Activated B cell treated with CpG ODN at 0.5 μM for 24 hours (primary cell): ENCODE measurements around the gene PTTG1IP. TPM values are rescaled to one million over a fixed set of nuclear protein-coding genes. Genes with fewer than 3 reads are reported as not detected.

Experiments
- ATAC-seq: fragments of 200-7000 bp; cut with Tn5 transposase; one replicate; pipeline ENCODE4 v1.10.0; 2021; ENCODE audit warnings: low read depth, mild to moderate bottlenecking, moderate library complexity
- CTCF ChIA-PET: fragments of 350-600 bp; sonication (Branson Sonifier 250); formaldehyde crosslinking; loops from one replicate; lab custom pipeline; 2021; ENCODE audit warnings: antibody characterized with exemption; lab: Charles Lee
- POLR2A ChIA-PET: fragments of 350-600 bp; sonication (Branson Sonifier 250); formaldehyde crosslinking; loops from one replicate; lab custom pipeline; 2021; ENCODE audit warnings: antibody characterized with exemption; lab: Charles Lee
- DNase-seq: peaks from one replicate; pipeline ENCODE4 v3.0.0; 2022
- H3K27ac Mint-ChIP-seq: one replicate; pipeline ENCODE4 v1.8.0; 2020; ENCODE audit warnings: mixed read lengths
- H3K27me3 Mint-ChIP-seq: one replicate; pipeline ENCODE4 v1.8.0; 2021; ENCODE audit warnings: mixed read lengths
- H3K36me3 Mint-ChIP-seq: one replicate; pipeline ENCODE4 v1.8.0; 2021; ENCODE audit warnings: low read depth, mixed read lengths
- H3K4me1 Mint-ChIP-seq: one replicate; pipeline ENCODE4 v1.8.0; 2021; ENCODE audit warnings: mixed read lengths
- H3K4me3 Mint-ChIP-seq: one replicate; pipeline ENCODE4 v1.8.0; 2020; ENCODE audit warnings: mild to moderate bottlenecking, mixed read lengths
- H3K9me3 Mint-ChIP-seq: one replicate; pipeline ENCODE4 v1.8.0; 2020; ENCODE audit warnings: mixed read lengths
- intact Hi-C: fragments of 100-400 bp; cut with micrococcal nuclease; formaldehyde crosslinking; loops from one replicate; pipeline ENCODE4 v1.15.1; 2024
- total RNA-seq: library from RNA; stranded (reverse); gene quantifications from 2 replicates; pipeline ENCODE4 v1.2.3, GENCODE V29; 2022
- TF ChIP-seq, protein P1 (sequence below): fragments of 200-600 bp; IDR thresholded peaks from one replicate; pipeline ENCODE4 v1.8.0; 2022; ENCODE audit warnings: antibody characterized with exemption, mild to moderate bottlenecking

PTTG1IP gene
- total RNA-seq, 1 donor from 2014 or later, result 36.6 TPM

DNA sequence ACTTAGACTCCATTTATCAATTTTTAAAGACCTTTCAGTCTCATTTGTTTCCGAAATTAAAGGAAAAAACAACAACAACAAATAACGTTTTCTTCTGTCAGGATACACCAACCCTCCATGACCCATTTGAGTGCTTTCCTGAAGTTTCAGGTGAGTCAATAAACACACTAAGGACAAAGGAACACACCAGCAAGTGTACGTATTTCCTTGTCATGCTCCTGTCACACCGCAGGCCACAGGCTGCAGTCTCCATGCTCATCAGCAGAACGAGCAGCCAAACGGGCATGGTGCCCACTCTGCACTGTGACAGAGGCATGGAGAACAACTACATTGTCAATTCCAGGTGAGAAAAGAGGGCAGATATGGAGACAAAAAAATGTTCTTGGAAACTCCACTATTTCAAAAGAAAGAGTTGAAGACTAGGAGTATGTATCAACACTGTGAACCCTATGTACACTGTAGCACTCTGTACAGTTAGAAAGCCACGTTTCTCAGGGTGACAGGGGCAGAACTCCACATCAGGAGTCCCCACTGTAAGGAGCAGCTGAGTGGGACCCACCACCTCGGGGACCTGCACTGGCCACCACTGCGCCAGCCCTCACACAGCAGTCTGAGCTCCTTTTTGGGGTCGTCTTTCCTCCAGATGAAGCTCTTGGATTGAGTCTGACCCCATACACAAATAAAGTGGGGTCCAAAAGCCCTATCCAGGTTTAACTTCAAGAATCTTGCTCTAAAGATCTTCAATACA, 2.6 kb downstream of the PTTG1IP start:
- Mint-ChIP-seq H3K27ac (no peak overlapping the region), H3K9me3 (no peaks in the 10 kb centered on the region), H3K36me3 (peaks cover 7% of the 10 kb centered on the region), H3K4me3 (no peak overlapping the region), H3K4me1 (peaks cover 72% of the 10 kb centered on the region), H3K27me3 (no peaks in the 10 kb centered on the region)
- TF ChIP-seq, protein P1, sequence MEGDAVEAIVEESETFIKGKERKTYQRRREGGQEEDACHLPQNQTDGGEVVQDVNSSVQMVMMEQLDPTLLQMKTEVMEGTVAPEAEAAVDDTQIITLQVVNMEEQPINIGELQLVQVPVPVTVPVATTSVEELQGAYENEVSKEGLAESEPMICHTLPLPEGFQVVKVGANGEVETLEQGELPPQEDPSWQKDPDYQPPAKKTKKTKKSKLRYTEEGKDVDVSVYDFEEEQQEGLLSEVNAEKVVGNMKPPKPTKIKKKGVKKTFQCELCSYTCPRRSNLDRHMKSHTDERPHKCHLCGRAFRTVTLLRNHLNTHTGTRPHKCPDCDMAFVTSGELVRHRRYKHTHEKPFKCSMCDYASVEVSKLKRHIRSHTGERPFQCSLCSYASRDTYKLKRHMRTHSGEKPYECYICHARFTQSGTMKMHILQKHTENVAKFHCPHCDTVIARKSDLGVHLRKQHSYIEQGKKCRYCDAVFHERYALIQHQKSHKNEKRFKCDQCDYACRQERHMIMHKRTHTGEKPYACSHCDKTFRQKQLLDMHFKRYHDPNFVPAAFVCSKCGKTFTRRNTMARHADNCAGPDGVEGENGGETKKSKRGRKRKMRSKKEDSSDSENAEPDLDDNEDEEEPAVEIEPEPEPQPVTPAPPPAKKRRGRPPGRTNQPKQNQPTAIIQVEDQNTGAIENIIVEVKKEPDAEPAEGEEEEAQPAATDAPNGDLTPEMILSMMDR, result no peak
- DNase-seq (no peak), ATAC-seq (no peak)
- ChIA-PET POLR2A (no interaction called here), CTCF (interaction anchor here (1.0 kb wide), 1 partner anchor 61 kb away, joined by 3 read pairs; no protein-coding TSS in a partner anchor)
- intact Hi-C loops, result loop anchor here (10.0 kb wide), 2 partner anchors 356 to 774 kb away; partner anchors contain the start of gene PCBP3

GRCh38 chr21:44869781-44870747, 3.4 kb downstream of the PTTG1IP start:
- ChIA-PET CTCF (no interaction called here), POLR2A (no interaction called here)
- TF ChIP-seq, protein P1, result no peak
- ATAC-seq, result no peak
- Mint-ChIP-seq H3K4me3 (no peak overlapping the region), H3K27ac (no peak overlapping the region), H3K27me3 (no peaks in the 10 kb centered on the region), H3K4me1 (peaks cover 72% of the 10 kb centered on the region), H3K9me3 (no peaks in the 10 kb centered on the region), H3K36me3 (peaks cover 11% of the 10 kb centered on the region)
- no peak for DNase-seq
- intact Hi-C loops, result loop anchor here (10.0 kb wide), 2 partner anchors 355 to 775 kb away; partner anchors contain the start of gene PCBP3

DNA sequence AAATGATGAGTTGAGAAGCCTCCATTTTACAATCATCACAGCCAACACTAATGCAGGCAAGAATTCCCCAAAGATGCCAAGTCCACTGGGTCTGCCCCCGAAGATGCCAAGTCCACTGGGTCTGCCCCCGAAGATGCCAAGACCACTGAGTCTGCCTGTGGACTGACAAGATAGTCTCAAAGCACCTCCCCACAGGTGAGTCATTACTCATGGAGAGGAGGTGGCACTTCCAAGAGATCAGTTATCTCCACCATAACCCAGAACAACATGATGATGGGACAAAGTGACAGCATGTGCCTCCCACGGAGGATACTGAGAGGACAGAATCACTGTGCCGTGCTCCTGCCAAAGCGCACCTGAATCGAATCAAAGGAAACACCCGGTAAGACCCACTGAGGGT, 4.8 kb downstream of the PTTG1IP start:
- peak overlapping the region; percentile 6 for H3K4me3 Mint-ChIP-seq
- ChIA-PET CTCF (no interaction called here), POLR2A (no interaction called here)
- TF ChIP-seq, protein P1, result no peak
- H3K27me3 Mint-ChIP-seq, result no peaks in the 10 kb centered on the region
- no peak overlapping the region for H3K27ac Mint-ChIP-seq
- H3K9me3 Mint-ChIP-seq, result no peaks in the 10 kb centered on the region
- no peak for ATAC-seq
- intact Hi-C loops, result no loop called here
- H3K4me1 Mint-ChIP-seq, result peaks cover 71% of the 10 kb centered on the region
- DNase-seq, result no peak
- peaks cover 25% of the 10 kb centered on the region for H3K36me3 Mint-ChIP-seq

- CTCF ChIA-PET, result no interaction called here
- DNase-seq (no peak), ATAC-seq (no peak)
- TF ChIP-seq, protein P1, result no peak
- intact Hi-C loops, result no loop called here
- POLR2A ChIA-PET, result no interaction called here
- Mint-ChIP-seq H3K9me3 (no peaks in the 10 kb centered on the region), H3K36me3 (peaks cover 30% of the 10 kb centered on the region), H3K4me1 (peaks cover 74% of the 10 kb centered on the region), H3K27me3 (no peaks in the 10 kb centered on the region), H3K4me3 (peak overlapping the region; percentile 6), H3K27ac (no peak overlapping the region)
These were observed 5.3 kb downstream of the PTTG1IP start for GRCh38 chr21:44867999-44868700.
